ENCODE results near the gene CFD.
A peak's percentile ranks its signal among the peaks of the same experiment; 100 is the strongest.

The CFD gene

DNA sequence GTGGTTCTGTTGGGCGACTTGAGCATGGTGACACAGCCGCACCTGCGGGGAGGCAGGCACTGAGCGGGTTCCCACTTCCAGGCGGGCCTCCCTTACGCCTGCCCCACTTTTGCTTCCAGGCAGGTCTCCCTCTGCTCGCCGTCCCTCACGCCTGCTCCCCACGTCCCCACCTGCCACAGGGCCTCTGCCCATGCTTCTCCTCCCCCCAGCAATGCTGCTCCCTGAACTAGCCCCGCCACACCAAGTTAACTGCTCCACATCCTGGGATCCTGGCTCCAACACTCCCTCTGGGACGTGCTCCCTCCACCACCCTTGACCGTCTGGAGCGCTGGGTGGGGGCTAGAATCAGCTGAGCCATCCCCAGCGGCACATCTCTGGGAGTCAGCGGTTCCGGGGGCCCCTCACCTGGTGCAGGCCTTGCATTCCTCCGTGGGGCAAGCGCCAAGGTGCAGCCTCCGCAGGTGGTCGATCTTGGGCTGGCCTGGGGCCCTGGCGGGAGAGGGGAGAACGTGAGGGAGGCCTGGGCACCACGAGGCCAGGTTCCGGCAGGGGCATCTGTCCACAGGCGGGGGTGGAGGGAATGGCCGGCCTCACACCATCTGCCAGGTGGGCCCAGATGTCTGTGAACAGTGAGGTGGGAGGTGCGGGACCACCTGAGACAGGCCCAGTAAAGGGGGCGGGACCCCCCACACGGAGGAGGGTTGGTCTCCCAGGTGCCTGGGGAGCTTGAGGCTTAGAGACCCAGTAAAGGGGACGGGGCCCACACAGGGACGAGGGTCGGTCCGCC lies 9.2 kb downstream of the CFD start:
- Histone ChIP-seq H3K27ac (ENCODE audit: low read depth, low read length, severe bottlenecking) (no peak overlapping the region), H3K36me3 (ENCODE audit: control insufficient read depth, insufficient read depth, low read length) (peaks cover 36% of the 10 kb centered on the region), H3K4me1 (ENCODE audit: control insufficient read depth, insufficient read depth, low read length, poor library complexity, severe bottlenecking) (peaks cover 10% of the 10 kb centered on the region)

DNA sequence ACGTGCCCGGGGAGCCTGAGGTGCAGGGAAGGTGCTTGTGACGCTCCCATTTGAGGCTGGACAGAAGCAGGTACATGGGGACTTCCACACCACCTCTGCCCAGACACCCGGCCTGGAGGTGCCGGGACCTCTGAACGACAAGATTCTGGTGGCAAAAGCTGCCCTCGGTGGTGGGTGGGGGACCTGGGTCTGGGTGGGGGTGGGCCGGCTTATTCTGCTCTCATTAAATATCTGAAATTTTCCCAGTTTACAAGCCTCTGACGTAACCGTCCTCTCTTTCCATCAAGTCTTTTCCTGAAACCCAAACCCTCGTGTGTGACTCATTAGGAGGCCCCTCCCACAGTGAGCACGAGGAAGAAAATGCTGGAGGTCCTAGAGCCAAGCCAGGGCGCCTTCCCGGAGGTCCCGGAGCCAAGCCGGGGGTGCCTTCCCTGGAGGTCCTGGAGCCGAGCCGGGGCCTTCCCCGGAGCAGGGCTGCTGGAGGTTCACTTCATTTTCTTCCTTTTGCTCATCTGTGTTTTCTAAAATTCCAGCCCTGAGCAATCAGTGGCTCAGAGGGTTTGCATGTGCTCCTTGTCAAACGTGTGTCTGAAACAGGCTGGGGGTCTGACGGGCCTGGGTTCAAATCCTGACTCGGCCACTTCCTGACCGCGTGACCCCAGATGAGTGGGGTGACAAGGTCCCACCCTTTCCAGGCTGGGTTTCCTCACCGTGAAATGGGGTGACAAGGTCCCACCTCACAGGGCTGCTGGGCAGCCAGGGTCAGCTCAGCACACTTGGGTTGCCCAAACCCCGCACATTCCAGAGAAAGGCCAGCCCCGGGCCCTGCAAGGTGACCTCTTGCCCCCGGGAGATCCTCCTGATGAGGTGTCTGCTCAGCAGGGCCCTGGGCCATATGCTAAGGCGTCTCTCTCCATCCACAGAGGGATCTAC lies 10.0 kb downstream of the CFD start:
- H3K9me3 ChIP-seq (ENCODE audit: control insufficient read depth, low read length), result no peaks in the 10 kb centered on the region
- peaks cover 40% of the 10 kb centered on the region for H3K36me3 ChIP-seq (ENCODE audit: control insufficient read depth, insufficient read depth, low read length)
- H3K4me1 ChIP-seq (ENCODE audit: control insufficient read depth, insufficient read depth, low read length, poor library complexity, severe bottlenecking), result peaks cover 10% of the 10 kb centered on the region
- peak overlapping the region; percentile 45 for H3K27ac ChIP-seq (ENCODE audit: low read depth, low read length, severe bottlenecking)
- no peak overlapping the region for H3K4me3 ChIP-seq (ENCODE audit: extremely low read depth, insufficient read depth, low read length, poor library complexity, severe bottlenecking)
- 83 to 84% methylated on average over 19 to 25 of the region's 29 CpGs for whole genome bisulfite sequencing, 2 experiments (ENCODE audit: insufficient coverage in 2 of 2)

More for the DNA sequence above, 9.2 kb downstream of the CFD start:
- Histone ChIP-seq H3K4me3 (ENCODE audit: extremely low read depth, insufficient read depth, low read length, poor library complexity, severe bottlenecking) (no peak overlapping the region), H3K9me3 (ENCODE audit: control insufficient read depth, low read length) (no peaks in the 10 kb centered on the region)
- 93 to 95% methylated on average over 30 to 32 of the region's 34 CpGs for WGBS, 2 experiments (ENCODE audit: insufficient coverage in 2 of 2)

DNA sequence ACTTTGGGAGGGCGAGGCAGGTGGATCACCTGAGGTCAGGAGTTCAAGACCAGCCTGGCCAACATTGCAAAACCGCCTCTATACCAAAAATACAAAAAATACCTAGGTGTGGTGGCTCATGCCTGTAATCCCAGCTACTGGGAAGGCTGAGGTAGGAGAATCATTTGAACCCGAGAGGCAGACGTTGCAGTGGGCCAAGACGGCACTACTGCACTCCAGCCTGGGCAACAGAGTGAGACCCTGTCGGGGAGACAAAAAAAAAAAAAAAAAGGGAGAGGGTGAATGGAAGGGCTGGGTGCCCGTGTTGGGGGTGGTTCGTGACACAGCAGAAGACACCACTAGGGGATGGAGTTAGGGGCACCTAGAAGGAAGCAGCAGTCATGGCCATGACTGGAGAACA lies 10.8 kb downstream of the CFD start:
- peaks cover 10% of the 10 kb centered on the region for H3K4me1 ChIP-seq (ENCODE audit: control insufficient read depth, insufficient read depth, low read length, poor library complexity, severe bottlenecking)
- no peak overlapping the region for H3K4me3 ChIP-seq (ENCODE audit: extremely low read depth, insufficient read depth, low read length, poor library complexity, severe bottlenecking)
- 92 to 97% methylated on average over 5 to 7 of the region's 8 CpGs for WGBS, 2 experiments (ENCODE audit: insufficient coverage in 2 of 2)
- H3K27ac ChIP-seq (ENCODE audit: low read depth, low read length, severe bottlenecking), result no peak overlapping the region
- H3K9me3 ChIP-seq (ENCODE audit: control insufficient read depth, low read length), result no peaks in the 10 kb centered on the region
- peaks cover 42% of the 10 kb centered on the region for H3K36me3 ChIP-seq (ENCODE audit: control insufficient read depth, insufficient read depth, low read length)

DNA sequence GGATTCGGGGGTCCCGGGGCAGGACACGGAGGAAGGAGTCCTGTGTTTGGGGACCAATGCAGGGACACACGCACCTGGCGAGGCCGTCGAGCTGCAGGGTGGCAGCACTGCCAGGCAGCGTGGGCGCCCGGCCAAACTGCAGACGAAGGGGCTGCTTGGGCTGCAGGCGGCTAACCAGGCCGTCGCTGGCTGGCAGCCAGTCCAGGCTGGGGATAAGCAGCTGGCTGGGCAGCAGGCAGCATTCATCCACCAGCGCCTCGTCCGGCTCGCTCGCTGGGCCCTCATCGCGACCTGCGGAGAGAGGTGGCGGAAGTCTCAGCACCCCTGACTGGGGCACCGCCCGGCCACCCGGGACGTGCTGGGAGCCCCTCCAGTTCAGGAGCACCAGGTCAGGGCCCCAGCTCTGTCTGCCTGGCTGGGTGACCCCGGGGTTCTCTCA lies 11.5 kb downstream of the CFD start:
- peaks cover 10% of the 10 kb centered on the region for H3K4me1 ChIP-seq (ENCODE audit: control insufficient read depth, insufficient read depth, low read length, poor library complexity, severe bottlenecking)
- no peak overlapping the region for H3K4me3 ChIP-seq (ENCODE audit: extremely low read depth, insufficient read depth, low read length, poor library complexity, severe bottlenecking)
- peaks cover 49% of the 10 kb centered on the region for H3K36me3 ChIP-seq (ENCODE audit: control insufficient read depth, insufficient read depth, low read length)
- 91 to 93% methylated on average over 28 of the region's 28 CpGs for WGBS, 2 experiments (ENCODE audit: insufficient coverage in 2 of 2)
- H3K9me3 ChIP-seq (ENCODE audit: control insufficient read depth, low read length), result no peaks in the 10 kb centered on the region
- no peak overlapping the region for H3K27ac ChIP-seq (ENCODE audit: low read depth, low read length, severe bottlenecking)

DNA sequence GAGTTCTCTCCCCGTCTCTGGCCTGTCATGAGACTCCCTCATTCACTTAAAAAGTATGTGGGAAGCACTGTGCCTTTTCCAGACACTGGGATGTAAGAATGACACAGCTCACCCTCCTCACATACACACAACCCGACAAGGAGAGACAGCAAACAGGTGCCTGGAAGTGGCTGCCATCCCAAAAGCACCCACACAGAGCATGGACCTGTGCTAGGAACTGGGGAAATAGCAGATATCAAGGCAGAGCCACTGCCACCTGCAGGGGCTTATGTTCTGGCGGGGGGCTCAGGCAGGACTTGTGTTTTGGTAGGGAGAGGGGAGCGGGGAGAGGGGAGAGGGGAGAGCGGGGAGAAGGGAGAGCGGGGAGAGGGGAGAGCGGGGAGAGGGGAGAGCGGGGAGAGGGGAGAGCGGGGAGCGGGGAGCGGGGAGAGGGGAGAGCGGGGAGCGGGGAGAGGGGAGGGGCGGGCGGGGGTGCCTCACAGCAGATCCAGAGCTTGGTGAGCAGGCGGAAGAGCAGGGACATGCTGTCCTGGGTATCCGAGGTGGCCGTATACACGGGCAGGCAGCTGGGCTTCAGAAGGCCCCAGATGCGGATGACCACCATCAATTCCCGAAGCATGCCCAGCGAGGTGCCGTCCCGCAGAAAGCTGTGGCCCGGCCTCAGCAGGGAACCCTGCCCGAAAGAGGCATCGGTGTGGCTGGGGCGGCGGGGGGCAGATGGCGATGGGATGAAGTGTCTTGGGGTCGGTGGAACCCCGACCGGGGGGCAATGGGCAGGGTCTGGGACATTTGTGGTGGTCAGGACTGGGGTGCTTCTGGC lies 12.2 kb downstream of the CFD start:
- H3K36me3 ChIP-seq (ENCODE audit: control insufficient read depth, insufficient read depth, low read length), result peaks cover 54% of the 10 kb centered on the region
- no peaks in the 10 kb centered on the region for H3K9me3 ChIP-seq (ENCODE audit: control insufficient read depth, low read length)
- no peak overlapping the region for H3K4me3 ChIP-seq (ENCODE audit: extremely low read depth, insufficient read depth, low read length, poor library complexity, severe bottlenecking)
- peak overlapping the region; percentile 29 for H3K27ac ChIP-seq (ENCODE audit: low read depth, low read length, severe bottlenecking)
- 40 to 73% methylated on average over 11 to 17 of the region's 33 CpGs for WGBS, 2 experiments (ENCODE audit: insufficient coverage in 2 of 2)
- H3K4me1 ChIP-seq (ENCODE audit: control insufficient read depth, insufficient read depth, low read length, poor library complexity, severe bottlenecking), result peaks cover 10% of the 10 kb centered on the region

DNA sequence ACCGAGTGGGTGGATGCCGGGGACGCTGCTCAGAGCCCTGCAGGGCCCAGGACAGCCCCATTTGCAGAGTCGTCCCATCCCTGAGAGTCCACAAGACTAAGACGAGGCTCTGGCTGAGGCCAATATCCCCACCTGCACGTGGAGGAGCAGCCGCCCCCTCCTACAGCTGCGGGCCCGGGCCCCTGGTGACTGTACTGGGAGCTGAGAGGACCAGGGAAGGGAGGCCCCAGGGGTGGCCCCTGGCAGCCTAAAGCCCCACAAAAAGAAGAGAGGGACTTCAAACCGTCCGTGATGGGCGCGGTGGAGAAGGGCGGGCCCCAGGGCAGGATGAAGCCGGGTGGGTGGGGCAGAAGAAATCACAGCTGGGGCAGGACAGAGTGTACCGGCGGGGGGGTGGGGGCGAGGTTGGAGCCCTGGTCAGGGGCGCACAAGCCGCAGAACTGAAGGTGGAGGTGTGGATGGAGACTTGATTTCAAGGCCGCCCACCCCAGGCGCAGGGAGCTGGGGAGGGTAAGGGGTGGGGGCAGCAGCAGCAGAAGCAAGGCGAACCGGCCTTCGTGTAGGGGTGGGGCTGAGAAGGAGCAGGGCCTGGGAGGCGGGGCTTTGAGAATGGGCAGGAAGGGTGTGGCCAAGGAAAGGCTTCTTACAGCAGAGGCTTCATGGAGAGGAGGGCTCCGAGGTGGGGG lies 12.9 kb downstream of the CFD start:
- Histone ChIP-seq H3K4me1 (ENCODE audit: control insufficient read depth, insufficient read depth, low read length, poor library complexity, severe bottlenecking) (peaks cover 10% of the 10 kb centered on the region), H3K27ac (ENCODE audit: low read depth, low read length, severe bottlenecking) (peak overlapping the region; percentile 29), H3K9me3 (ENCODE audit: control insufficient read depth, low read length) (no peaks in the 10 kb centered on the region), H3K4me3 (ENCODE audit: extremely low read depth, insufficient read depth, low read length, poor library complexity, severe bottlenecking) (no peak overlapping the region), H3K36me3 (ENCODE audit: control insufficient read depth, insufficient read depth, low read length) (peaks cover 57% of the 10 kb centered on the region)
- WGBS, 2 experiments (ENCODE audit: insufficient coverage in 2 of 2), result 52 to 55% methylated on average over 16 to 20 of the region's 27 CpGs

DNA sequence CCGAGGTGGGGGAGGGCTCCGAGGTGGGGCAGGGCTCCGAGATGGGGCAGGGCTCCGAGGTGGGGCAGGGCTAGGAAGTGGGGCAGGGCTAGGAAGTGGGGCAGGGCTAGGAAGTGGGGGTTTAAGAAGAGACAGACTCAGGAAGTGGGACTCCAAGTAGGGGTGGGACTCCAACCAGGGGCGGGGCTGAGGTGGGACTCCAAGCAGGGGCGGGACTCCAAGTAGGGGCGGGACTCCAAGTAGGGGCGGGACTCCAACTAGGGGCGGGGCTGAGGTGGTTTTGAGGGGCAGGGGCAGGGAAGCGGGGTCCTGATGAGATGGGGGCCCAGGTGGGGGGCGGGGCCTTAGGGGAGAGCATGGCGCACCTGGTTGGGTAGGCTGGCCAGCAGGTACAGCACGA lies 13.6 kb downstream of the CFD start:
- Histone ChIP-seq H3K4me3 (ENCODE audit: extremely low read depth, insufficient read depth, low read length, poor library complexity, severe bottlenecking) (no peak overlapping the region), H3K9me3 (ENCODE audit: control insufficient read depth, low read length) (no peaks in the 10 kb centered on the region), H3K27ac (ENCODE audit: low read depth, low read length, severe bottlenecking) (no peak overlapping the region), H3K4me1 (ENCODE audit: control insufficient read depth, insufficient read depth, low read length, poor library complexity, severe bottlenecking) (peaks cover 10% of the 10 kb centered on the region), H3K36me3 (ENCODE audit: control insufficient read depth, insufficient read depth, low read length) (peaks cover 54% of the 10 kb centered on the region)
- WGBS, 2 experiments (ENCODE audit: insufficient coverage in 2 of 2), result 84 to 94% methylated on average over 4 to 5 of the region's 13 CpGs

DNA sequence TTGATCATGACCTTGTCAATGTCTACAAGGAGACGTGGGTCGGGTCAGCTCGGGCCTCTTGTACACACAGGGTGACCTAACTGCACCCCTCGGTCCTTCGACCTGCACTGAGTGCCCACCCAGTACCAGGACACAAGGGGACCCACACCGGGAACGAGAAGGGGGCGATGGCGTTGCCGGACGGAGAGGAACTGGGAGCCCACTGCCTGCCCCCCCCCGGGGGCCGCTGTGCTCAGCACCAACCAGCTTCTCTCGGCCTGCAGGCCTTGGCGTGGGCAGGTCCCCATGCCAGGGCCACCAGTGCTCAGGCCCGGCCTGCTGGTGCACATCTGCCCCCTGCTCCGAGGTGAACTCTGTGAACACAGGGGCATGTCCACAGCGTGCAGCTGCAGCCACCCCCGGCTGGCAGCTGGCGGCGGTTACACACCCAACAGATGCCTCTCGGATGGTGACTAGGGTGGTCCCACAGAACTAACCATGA lies 14.1 kb downstream of the CFD start:
- Histone ChIP-seq H3K4me1 (ENCODE audit: control insufficient read depth, insufficient read depth, low read length, poor library complexity, severe bottlenecking) (peaks cover 10% of the 10 kb centered on the region), H3K4me3 (ENCODE audit: extremely low read depth, insufficient read depth, low read length, poor library complexity, severe bottlenecking) (no peak overlapping the region), H3K9me3 (ENCODE audit: control insufficient read depth, low read length) (no peaks in the 10 kb centered on the region), H3K27ac (ENCODE audit: low read depth, low read length, severe bottlenecking) (no peak overlapping the region), H3K36me3 (ENCODE audit: control insufficient read depth, insufficient read depth, low read length) (peaks cover 49% of the 10 kb centered on the region)
- WGBS, 2 experiments (ENCODE audit: insufficient coverage in 2 of 2), result 91 to 95% methylated on average over 19 to 22 of the region's 22 CpGs

DNA sequence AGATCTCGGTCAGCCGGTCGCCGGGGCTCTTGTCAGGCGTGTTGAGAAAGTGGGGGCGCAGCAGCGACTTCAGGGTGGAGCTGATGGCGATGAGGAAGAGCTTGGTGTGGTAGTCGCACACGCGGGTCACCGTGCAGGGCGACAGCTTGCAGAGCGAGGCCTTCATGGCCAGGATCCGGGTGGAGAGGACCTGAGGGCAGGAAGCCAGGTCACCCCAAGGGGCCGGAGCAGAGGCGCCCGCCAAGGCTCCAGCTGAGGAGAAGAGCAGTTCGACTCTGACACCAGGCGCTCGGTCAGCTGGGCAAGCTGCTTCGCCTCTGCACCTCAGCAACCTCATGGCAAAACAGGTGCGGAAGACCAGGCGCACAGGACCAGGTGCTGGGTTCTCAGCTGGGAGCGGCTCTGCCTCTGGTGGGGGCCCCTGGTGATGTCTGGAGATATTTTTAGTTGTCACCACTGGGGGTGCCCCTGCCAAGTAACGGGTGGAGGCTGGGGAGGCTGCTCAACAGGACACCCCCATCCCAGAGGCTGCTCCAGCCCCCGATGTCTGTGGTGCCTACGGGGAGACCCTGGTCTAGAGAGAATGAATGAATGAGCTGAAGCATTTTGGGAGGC lies 15.9 kb downstream of the CFD start:
- no peaks in the 10 kb centered on the region for H3K4me1 ChIP-seq (ENCODE audit: control insufficient read depth, insufficient read depth, low read length, poor library complexity, severe bottlenecking)
- no peak overlapping the region for H3K4me3 ChIP-seq (ENCODE audit: extremely low read depth, insufficient read depth, low read length, poor library complexity, severe bottlenecking)
- no peaks in the 10 kb centered on the region for H3K9me3 ChIP-seq (ENCODE audit: control insufficient read depth, low read length)
- 97 to 98% methylated on average over 25 to 26 of the region's 28 CpGs for WGBS, 2 experiments (ENCODE audit: insufficient coverage in 2 of 2)
- peaks cover 48% of the 10 kb centered on the region for H3K36me3 ChIP-seq (ENCODE audit: control insufficient read depth, insufficient read depth, low read length)
- H3K27ac ChIP-seq (ENCODE audit: low read depth, low read length, severe bottlenecking), result no peak overlapping the region
